ENCODE results near the gene PTPN1.
"Not testable (repeated sequence)": the region's sequence is repeated elsewhere in the genome, so short reads cannot be mapped to it uniquely, and the experiment has no call there.

PTPN1 gene

DNA sequence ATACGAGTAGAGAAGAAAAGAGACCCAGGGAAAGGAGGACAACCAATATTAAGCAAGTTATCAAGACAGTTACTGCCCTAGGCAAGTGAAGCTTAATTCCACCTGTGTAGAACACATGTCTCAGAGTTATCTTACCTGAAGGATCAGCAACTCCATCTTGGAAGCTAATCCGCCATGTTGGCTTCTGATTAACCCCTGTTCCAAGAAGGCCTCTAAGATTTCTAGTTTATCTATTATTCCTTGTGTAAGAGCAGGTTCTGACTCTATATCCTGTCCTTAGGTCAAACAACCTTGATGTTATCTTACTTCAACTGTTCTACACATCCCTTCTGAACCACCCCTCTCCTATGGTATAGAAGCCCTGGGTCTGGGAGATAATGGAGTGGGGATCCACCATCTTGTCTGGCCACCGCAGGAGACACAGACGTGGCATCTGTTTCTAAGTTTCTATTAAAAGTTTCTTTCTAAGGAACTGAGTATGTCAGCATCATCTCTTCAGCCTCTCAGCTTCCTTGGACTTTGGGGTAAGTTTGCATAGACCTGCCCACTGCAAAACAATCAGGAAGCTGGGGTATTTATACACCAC is 27.7 kb upstream of the PTPN1 start:
- FAIRE-seq: no peak

DNA sequence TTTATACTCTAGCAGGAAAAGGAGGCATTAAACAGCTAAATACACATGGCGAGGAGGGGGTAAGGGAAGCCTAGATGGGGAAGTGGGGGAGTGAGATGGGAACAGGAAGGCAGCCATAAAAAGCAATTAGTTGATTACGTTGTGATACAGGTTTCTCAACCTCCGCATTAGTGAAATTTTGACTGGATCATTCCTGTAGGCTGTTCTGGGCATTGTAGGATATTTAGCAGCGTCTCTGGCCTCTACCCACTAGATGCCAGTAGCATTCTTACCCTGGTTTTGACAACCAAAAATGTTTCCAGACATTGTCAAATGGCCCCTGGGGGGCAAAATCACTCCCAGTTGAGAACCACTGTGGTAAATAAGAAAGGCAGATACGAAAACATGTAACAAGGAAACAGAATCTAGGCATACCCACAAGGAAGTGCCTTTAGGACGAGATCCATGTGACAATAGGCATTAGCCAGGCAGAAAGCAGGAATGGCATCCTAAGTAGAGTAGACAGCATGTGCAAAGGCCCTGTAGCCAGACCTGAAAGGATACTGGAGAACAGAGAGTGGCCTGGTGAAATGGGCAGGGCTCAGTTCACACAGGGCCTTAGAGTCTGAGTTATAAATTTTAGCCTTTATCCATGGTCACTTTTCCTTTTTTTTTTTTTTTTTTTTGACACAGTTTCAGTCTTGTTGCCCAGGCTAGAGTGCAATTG is 25.8 kb upstream of the PTPN1 start:
- FAIRE-seq: no peak

DNA sequence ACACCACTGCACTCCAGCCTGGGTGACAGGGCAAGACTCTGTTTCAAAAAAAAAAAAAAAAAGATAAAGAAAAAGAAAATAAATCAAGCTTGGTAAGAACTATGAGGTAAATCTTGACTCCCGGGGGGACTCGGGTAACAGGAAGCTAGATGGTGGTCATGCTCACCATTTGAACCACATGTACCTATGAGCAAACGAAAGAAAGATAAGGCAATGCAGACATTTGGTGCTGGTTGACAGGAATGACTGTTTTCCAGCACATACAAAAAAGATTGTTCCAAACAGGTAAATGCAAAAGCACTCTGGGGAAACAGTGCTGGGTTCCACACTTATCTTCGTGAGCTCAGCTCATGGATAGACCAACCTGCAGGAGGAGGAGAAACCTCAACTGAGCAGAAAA is 22.8 kb upstream of the PTPN1 start:
- FAIRE-seq: no peak

DNA sequence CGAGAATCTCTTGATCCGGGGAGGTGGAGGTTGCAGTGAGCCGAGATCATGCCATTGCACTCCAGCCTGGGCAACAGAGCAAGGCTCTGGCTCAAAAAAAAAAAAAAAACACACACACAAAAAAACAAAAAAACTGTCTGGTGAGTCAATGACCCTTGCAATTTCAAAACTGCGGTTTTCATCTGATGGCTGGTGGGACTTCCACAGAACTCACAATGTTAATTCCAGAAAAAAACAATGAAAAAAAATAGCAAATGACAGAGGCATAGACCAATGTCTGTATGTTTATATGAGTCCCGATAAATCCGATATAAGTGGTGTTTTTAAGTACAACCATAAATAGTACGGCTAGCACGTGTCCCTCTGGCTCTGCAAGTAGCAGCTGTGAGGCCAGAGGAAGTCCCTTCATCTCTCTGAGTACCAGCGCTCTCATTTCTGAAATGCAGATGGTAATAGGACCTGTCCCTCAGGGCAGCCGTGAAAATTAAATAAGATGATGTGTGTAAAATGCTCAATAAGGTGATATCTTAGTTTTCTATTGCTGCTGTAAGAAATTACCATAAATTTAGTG is 21.9 kb upstream of the PTPN1 start:
- no peak for FAIRE-seq

DNA sequence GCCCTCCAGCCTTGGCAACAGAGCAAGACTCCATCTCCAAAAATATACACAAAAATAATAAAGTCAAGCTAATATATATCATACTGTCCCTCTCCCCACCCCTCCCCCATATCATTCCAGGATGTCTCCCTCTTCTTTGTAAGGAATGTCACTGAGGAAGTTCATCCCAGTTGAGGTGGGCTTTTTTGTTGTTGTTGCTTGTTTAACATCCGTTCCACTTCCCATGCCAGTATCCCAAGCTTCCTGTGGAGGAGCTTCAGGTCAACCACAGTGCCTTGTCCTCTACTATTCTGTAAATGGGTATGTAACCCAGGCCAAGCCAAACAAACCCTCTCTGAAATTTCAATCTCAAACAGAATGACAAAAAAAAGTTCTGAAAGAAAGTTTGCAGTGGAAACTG is 19.0 kb upstream of the PTPN1 start:
- no peak for FAIRE-seq

DNA sequence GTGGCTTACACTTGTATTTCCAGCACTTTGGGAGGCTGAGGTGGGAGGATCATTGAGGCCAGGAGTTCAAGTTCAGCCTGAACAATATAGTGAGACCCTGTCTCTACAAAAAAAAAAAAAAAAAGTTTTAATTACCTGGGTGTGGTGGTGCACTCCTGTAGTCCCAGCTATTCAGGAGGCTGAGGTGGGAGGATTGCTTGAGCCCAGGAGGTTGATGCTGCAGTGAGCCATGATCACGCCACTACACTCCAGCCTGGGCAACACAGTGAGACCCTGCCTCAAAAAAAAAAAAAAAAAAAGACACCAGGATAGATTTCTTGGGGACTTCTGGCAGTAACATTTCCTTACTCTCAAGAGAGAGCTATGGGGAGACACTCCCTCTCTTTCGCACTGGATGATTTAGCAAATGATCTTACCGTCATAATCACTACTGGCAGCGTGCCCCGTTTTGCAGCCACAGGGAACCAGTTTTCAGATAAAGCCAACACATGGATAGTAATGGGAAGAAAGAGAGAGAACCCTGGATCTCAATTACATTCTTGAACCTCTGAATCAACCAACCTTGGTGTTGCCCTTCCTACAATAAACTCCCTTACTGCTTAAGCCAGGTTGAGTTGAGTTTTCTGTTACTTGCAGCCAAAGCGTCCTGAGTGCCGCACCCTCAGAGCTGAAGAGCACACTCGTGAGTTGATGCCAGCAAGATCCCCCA is 18.1 kb upstream of the PTPN1 start:
- FAIRE-seq: no peak

DNA sequence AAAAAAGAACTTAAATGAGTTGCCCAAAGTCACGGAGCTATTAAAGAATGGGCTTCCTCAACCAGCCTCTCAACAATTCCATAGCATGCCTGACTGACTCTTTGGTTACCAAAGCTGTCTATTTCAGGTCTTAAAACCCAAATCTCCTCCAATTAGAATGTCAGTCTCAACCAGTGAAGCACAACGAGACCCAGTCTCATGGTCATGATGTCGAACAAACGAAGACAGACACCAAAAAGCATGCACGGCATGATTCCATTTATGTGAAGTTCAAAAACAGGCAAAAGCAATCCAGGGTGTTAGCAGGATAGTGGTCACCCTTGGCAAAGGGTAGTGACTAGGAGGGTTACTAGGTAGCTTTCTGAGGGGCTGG is 16.3 kb upstream of the PTPN1 start:
- FAIRE-seq: no peak

DNA sequence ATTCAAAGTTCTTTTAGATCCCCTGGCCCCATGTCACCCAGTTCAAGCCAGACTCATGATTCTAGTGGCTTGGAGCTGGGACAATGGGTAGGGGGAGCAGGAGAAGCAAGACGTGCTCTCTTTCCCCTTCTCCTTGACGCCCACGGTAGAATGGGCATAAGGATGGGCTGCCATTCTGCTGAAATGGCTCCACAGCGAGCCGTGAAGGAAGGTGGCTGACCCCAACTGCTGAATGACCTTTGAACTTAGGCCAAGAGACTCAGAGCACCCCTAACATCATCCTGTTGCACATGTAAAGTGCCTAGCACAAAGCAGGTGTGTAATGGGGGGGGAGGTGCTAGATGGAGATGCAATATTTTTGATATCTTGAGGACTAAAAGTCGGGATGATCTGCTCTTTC is 15.8 kb upstream of the PTPN1 start:
- no peak for FAIRE-seq

DNA sequence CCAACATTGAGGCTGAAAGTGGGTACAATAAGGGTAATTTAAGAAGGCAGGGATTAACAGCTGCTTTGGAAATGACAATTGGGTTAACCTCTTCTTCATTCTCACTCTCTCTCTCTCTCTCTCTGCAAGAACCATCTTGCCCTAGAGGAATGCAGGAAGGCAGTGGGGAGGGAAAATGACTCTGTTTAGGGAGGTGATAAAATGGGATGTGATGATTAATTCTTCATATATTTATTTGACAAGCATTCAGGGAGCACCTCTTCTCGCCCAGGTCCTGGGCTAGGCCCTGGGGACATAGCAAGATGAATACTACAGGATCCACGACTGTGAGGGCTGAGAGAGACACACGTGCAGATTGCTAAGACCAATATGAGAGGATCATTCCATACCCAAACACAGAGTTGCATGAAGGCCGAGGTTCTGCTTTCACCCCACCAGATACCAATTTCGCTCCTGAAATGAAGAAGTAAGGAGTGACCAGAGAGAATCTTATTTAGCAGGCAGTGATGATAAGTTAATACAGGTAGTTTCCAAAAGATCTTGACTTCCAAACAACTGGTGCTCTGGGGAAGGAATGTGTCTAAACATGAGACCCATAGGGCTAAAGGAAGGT is 13.3 kb upstream of the PTPN1 start:
- FAIRE-seq: no peak

DNA sequence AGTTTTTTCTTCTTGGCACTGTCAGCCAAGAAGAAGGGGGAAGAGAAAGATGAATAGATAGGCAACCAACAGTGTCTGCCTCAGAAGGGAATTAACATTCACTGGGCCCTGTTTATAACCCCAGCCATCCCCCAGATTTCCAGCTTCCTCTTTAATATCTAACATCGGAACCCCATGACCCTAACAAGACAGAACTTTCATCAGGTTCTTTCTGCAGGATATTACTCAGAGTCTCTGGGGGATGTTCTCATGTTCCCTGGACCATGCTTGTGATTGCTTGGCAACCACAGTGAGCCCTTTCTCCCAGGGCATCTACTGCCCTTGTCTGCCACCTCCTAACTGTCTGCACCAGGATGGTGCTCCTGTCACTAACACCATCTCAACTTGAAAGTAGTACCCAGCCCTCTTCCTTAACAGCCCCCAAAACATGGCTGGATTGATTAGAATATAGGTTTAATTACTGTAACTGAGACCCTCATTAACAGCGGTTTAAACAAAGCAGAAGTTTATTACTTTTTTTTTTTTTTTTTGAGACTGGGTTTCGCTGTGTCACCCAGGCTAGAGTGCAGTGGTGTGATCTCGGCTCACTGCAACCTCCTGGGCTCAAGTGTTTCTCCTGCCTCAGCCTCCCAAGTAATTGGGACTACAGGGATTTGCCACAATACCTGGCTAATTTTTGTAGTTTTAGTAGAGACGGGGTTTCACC is 12.0 kb upstream of the PTPN1 start:
- FAIRE-seq: no peak

DNA sequence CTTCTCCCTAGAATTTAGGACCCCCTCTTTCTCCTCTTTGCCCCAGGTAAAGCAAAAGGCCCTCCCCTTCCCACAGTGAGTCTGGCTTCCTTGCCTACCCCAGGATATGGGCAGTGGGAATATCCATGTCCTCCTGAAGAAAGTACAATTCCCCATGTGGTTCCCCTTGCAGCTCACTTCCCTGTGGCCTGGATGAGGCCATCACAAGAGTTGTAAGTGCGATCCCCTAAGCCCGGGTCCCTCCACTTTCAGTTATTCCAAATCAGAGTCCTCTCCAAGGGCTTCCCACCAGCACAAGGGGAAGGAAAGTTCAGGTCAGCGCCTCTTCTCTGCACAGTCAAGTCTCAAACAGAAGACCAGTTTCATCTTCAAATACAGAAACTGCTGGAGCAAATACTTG is 10.2 kb upstream of the PTPN1 start:
- FAIRE-seq: no peak

DNA sequence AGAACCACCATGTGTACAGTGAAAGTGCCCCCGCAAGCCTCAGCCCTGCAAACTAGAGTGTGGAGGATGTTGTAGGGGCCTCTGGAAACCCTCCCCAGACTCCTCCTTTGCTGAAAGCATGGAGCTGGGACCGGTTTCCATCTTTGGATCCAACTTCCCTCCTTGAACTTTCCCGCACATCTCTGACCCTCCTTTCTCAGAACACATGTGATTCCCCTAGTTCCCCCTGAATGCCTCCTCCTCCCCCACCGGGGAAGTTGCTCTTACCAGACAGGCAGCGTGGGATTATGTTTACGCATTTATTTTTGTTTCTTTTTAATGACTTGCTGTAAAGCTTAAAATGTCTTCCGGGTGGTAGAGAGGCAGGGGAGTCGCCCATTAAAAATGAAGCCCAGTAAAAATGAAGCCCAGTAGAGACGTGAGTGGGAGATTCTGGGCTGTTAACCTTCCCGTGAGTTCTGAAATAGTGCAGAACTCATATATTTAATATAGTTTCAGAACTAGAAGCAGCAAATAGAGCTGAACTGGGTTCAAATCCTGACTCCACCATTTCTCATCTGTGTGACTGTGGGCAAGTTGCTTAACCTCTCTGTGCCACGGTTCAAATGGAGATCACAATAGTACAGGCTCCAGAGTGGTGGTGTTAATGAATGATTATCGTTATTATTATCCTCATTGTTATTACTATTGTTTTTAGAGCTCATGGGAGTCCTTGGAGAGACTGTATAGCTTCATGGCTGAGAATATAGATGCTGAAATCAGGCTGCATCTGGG is 8.0 kb upstream of the PTPN1 start:
- FAIRE-seq: no peak

DNA sequence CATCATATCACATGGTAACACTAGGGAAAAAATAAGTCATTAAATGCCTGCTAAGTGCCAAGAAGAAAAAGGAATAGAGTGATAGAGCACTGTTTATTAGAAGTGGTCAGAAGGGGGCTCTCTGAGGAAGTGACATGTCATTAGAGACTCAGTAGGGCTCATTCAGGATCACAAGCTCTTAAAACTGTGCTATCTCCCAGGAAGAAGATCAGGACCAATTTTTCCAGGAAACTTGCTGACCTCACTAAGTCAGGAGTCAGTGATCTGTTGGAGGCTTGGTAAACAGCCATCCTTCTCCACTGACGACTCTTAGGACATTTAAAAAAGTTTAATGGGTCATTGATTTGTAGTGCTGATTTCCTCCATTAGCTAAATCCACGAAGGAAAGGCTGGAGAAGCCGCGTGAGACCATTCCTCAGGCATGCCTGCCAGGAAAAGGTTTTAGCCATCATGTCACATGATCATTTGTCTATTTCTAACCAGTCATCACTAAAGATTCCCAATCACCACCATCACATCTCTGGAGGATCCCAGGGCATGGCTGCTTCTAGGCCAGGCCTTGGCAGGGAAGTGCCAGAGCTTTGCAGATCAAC is 5.9 kb upstream of the PTPN1 start:
- no peak for FAIRE-seq

DNA sequence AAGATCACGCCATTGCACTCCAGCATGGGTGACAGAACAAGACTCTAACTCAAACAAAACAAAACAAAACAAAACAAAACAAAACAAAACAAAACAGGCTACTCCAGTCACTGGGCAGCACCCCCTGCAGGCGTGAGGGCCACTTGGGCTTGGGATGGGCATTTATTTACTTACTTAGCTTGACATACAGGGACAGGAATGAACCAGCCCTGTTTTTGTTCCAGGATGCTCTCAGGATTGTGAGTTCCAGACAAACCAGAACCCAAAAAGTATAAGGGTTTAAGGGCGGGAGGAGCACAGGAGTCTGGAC is 4.0 kb upstream of the PTPN1 start:
- no peak for FAIRE-seq

DNA sequence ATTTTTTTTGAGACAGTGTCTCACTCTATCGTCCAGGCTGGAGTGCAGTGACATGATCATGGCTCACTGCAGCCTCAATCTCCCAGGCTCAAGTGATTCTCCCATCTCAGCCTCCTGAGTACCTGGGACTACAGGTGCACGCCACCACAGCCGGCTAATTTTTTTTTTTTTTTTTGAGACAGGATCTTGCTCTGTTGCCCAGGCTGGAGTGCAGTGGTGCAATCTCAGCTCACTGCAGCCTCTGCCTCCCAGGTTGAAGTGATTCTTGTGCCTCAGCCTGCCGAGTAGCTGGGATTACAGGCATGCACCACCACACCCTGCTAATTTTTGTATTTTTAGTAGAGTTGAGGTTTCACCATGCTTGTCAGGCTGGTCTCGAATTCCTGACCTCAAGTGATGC is 2.4 kb upstream of the PTPN1 start:
- not testable (repeated sequence) for FAIRE-seq

DNA sequence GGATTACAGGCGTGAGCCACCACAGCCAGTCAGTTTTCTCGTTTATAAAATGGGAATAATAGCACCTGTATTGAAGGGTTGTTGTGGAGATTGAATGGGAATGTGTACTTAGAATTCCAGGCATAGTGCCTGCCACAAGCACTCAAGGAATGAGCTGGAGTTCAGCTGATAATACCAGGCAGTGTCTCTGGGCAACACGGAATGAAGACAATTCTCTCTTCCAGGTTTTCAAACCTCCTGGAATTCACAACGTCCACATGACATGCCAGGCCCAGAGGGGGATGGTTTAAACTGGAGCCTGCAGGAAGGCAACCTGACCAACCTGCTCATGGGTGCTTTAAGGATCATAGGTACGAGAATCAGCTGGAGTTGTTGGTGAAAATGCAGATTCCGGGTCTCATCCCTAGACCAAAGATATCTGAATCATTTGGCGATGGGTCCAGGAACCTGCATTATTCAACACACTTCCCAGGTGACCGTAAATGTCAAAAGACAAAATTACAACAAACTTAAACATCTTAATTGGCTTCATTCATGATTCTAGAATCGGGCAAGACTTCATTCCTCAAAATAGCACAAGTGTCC is 1.9 kb upstream of the PTPN1 start:
- no peak for FAIRE-seq

DNA sequence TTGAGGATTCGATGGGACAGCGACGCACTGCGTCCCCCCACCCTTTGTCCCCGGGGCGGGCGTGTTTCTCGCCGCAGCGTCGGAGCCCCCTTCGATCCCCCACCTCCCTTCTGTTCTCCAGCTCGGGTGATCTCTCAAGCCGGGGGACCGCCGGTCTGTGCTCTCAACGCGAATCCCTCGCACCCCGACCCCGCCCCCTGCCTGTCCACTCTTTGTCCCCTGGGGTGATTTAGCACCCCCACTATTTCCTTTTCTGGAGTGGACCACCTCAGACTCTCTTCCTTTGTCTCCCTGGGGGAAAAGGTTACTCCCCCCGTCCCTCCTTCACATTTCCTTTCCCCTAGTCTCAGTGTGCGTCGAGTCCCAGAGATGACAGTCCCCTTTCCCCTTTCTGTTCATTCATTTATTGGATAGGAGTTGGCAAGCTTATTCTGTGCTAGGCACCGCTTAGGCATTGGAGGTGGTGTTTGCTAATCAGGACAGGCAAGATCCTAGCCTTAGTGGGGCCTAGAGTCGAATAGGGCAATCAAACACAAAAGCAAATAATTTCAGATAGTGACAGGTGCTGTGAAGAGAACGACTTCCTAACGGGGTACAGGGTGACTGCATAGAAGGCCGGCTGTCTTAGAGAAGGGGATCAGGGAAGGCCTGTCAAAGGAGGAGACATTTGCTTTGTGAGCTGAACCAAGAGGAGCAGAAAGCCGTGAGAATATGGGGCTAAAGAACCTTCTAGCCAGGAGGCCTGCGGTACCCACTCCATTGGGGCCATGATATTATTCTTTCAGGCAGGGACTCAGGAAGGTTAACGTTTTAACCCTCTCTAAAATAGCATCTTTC is 741 bp downstream of the PTPN1 start:
- no peak for FAIRE-seq

DNA sequence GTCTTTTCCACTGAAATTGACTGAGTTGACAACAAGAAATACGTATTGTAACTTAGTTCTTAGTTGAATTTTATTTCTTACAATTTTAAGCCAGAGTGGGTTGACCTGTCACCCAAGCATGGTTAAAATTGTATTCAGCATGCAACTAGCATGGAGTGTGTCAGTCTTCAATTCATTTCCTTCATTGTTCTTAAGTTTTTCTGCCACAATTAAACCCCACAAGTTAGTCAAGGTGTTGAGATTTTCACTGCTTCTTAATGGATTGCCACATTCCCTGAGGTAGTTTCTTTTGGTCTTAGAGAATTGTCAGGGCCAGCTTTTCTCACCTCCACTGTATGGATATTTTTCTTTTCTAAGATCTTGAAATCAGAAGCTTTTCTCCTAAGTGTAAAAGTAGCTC is 2.1 kb downstream of the PTPN1 start:
- FAIRE-seq: no peak

DNA sequence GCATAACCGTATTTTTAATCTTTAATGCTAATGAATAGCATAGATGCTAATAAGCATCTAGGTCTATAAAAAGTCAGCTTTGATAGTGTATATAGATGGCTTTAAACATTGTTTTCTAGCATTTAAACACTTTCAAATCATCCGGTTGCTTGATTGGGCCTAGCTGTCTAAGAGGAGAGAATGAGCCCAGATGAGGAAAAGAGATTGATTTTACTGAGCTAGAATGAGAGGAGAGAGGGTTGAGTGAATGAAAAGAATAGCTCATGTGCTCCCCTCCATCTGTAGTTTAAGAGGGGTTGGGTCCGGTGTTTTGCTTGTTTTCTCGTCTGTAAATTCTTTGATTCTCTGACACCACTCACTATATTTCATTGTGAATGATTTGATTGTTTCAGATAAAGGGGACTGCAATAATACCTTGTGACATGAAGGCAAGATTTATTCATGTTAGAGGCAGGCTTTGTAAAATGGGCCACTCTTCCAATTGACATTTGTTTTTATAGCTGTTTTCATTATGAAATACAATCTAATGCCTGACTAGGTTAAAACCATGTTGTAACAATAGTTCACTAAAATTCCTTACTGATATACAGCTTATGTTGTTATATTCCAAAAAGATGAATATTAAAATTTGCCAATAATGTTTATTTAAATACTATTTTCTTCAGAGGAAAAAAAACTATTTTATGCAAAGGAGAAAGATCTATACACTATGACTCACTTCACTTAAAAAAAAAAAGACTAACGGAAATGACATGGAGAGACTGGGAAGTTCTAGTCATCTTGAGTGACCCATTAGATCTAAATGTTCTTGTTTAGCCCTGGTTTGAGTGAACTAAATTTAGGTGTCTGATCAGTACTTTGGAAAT is 3.2 kb downstream of the PTPN1 start:
- FAIRE-seq: no peak

DNA sequence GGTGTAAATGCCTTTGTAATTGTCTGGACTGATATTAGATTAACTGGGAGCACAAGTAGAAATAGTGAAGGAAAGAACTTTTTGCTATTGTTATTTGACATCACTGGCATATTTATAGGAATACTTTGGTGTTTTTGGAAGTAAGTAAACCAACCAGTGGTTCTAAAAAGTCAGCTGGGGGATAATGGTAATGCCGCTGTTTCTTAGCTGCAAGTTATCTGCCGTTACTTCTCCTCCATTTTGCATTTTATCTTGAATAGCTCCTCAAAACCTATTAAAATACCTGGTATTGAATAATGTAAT is 3.8 kb downstream of the PTPN1 start:
- no peak for FAIRE-seq

Data from TTC549 (cell line).